Muscle layer of duodenum (tissue), 2 donors: ENCODE results near the gene VTI1A.

Experiments
- H3K27ac ChIP-seq: one replicate; pipeline ENCODE4 v1.7.0; 2013; ENCODE audit warnings: mild to moderate bottlenecking, low read length
- H3K27me3 ChIP-seq: one replicate; pipeline ENCODE4 v1.7.0; 2013; ENCODE audit warnings: low read depth, mild to moderate bottlenecking, control low read depth, low read length
- H3K36me3 ChIP-seq, 2 donors: one replicate each; pipeline ENCODE4 v1.7.0; 2013; ENCODE audit warnings: low read length in 2 of 2, control low read depth in 1 of 2, mild to moderate bottlenecking in 1 of 2; ENCODE audit not compliant: insufficient read depth in 2 of 2, control insufficient read depth in 1 of 2
- H3K4me1 ChIP-seq, 2 donors: one replicate each; pipeline ENCODE4 v1.7.0; 2013; ENCODE audit warnings: low read length in 2 of 2, mild to moderate bottlenecking in 2 of 2, control low read depth in 1 of 2, moderate library complexity in 1 of 2; ENCODE audit not compliant: insufficient read depth in 2 of 2, control insufficient read depth in 1 of 2
- H3K4me3 ChIP-seq, 2 donors: one replicate each; pipeline ENCODE4 v1.7.0; 2013; ENCODE audit warnings: low read length in 2 of 2, low read depth in 1 of 2, mild to moderate bottlenecking in 1 of 2
- H3K9me3 ChIP-seq, 2 donors: one replicate each; pipeline ENCODE4 v1.7.0; 2013; ENCODE audit warnings: low read length in 2 of 2, control low read depth in 1 of 2, mild to moderate bottlenecking in 1 of 2; ENCODE audit not compliant: control insufficient read depth in 1 of 2
- donor health status: healthy.

VTI1A gene

DNA sequence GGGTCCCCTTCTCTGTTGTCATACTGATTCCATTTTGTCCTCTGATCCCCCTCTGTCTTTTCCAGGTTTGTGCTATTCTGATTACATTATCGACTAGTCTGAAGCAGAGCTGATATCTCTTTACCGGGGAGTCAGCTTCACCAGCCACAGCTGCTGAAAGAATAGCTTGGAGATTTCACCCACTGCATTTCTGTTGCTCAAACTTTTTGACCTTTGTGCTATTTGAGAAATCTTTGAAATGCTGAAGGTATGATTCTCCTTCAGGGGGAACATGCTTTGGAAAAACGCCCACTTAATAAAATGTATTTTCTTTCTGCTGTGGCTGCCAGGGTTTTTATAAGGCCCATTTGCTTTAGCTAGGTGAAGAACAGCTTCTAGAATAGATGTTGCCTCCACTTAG is 305.3 kb downstream of the VTI1A start:
- Histone ChIP-seq H3K27me3 (no peaks in the 10 kb centered on the region), H3K36me3 (no peaks in the 10 kb centered on the region), H3K27ac (no peak overlapping the region), H3K9me3 (no peaks in the 10 kb centered on the region), H3K4me3 (no peak overlapping the region), H3K4me1 (no peaks in the 10 kb centered on the region)

DNA sequence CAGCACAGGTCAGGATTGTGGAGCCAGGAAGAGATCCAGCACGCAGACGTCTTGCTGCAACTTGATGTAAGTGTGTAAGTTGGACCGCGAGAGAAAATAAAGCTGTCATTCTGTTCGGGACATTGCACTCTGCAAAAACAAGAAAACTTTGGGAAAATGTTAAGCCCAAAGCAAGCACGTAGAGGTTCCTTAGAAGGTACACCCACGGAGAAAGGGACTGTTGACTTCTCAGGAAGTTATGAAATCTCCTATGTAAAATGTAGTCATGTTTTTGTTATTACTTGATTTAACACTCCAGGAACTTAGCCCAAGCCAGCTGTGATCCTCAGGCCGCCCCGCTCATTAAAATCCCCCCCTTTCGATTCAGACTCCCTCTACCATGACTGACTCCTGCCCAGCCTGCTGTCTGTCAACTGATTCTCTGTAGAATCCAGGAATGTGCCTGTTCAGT is 307.0 kb downstream of the VTI1A start:
- Histone ChIP-seq H3K27ac (no peak overlapping the region), H3K27me3 (no peaks in the 10 kb centered on the region), H3K4me3 (no peak overlapping the region), H3K36me3 (no peaks in the 10 kb centered on the region), H3K9me3 (no peaks in the 10 kb centered on the region), H3K4me1 (no peaks in the 10 kb centered on the region)

DNA sequence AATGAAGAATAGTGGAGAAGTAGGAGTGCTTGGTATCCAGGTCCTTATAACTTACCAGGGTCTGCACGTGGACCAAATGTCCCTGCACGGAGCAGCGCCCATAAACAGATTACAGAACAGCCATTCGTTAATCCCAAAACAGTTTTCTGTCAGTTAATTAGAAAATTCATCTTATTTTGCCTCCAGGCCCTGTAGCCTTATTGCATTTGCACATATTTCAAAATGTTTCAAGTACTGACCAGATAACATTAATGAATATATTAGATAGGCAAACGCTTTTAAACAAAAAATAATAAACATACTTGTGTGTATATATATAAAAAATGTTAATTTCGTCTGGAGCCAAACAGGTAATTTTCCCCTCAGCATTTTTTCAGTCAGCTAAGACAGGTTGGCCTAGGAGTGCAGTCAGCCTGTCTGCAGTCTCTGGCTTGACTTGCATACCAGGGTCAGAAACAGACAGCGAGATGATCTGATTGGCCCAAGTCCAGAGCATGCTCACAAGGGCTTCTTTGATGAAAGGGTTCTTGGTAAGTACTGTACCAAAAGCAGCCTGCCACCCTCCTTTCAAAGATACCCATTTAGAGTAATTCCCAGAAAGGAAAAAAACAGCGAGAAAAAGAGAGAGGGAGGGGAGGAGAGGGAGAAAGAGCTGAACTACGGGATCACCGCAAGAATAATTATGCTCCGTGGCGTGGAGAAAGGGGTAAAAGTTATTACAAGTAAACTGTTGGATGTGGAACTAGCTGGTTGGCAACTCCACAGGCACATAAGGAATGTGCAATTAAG is 308.6 kb downstream of the VTI1A start:
- Histone ChIP-seq H3K4me1 (no peaks in the 10 kb centered on the region), H3K36me3 (no peaks in the 10 kb centered on the region), H3K9me3 (no peaks in the 10 kb centered on the region), H3K27me3 (no peaks in the 10 kb centered on the region), H3K27ac (no peak overlapping the region), H3K4me3 (no peak overlapping the region)

GRCh38 chr10:112756235-112756527 is 309.2 kb downstream of the VTI1A start:
- Histone ChIP-seq H3K27ac (no peak overlapping the region), H3K36me3 (no peaks in the 10 kb centered on the region), H3K9me3 (no peaks in the 10 kb centered on the region), H3K4me1 (no peaks in the 10 kb centered on the region), H3K4me3 (no peak overlapping the region), H3K27me3 (no peaks in the 10 kb centered on the region)

DNA sequence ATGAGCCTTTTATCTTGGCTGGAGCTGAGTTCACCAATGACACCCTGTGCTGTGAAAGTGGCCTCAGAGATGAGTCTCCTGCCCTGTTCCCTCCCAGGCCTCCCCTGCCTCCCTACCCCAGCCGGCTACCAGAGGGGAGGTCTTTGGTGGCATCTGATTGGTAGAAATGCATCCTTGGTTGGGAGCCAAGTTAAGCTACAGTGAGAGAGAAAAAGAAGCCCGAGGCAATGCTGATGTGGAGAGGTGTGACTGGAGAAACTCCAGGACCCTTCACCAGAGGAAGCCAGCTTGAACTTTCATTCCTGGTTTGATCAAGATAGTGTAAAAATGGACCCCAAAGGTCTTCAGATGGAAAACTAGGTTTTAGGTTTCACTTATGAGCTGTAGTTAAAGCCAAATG is 311.9 kb downstream of the VTI1A start:
- Histone ChIP-seq H3K9me3 (no peaks in the 10 kb centered on the region), H3K27me3 (no peaks in the 10 kb centered on the region), H3K36me3 (no peaks in the 10 kb centered on the region), H3K27ac (no peak overlapping the region), H3K4me3 (no peak overlapping the region), H3K4me1 (no peaks in the 10 kb centered on the region)

DNA sequence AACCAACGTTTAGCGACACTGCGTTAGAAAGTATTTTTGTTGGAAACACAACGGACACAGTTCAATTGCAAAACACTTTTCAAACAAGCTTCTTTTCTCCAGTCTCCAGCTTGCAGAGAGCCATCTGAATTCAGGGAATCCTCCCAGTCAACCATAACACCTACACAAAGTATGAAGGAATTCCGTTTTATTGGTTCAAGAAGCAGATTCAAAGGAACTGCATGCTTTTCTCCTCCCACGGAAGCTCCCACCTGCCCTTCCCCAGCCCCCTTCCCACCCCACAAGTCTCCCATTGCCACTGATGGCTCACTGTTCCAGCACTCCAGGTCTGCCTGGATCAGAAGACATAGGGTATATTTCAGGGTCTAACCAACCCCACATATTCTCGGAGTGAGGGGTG is 312.5 kb downstream of the VTI1A start:
- Histone ChIP-seq H3K9me3 (no peaks in the 10 kb centered on the region), H3K4me3 (no peak overlapping the region), H3K36me3 (no peaks in the 10 kb centered on the region), H3K27me3 (no peaks in the 10 kb centered on the region), H3K4me1 (no peaks in the 10 kb centered on the region), H3K27ac (no peak overlapping the region)

GRCh38 chr10:112761256-112761655 is 314.2 kb downstream of the VTI1A start:
- Histone ChIP-seq H3K27me3 (no peaks in the 10 kb centered on the region), H3K36me3 (no peaks in the 10 kb centered on the region), H3K4me3 (no peak overlapping the region), H3K4me1 (no peaks in the 10 kb centered on the region), H3K27ac (no peak overlapping the region), H3K9me3 (no peaks in the 10 kb centered on the region)

GRCh38 chr10:112763916-112764520 is 317.0 kb downstream of the VTI1A start:
- no peak overlapping the region for H3K27ac ChIP-seq
- H3K9me3 ChIP-seq: no peaks in the 10 kb centered on the region
- H3K27me3 ChIP-seq: no peaks in the 10 kb centered on the region
- no peaks in the 10 kb centered on the region for H3K4me1 ChIP-seq
- H3K36me3 ChIP-seq: no peaks in the 10 kb centered on the region
- no peak overlapping the region for H3K4me3 ChIP-seq

- Histone ChIP-seq H3K36me3 (no peaks in the 10 kb centered on the region), H3K9me3 (no peaks in the 10 kb centered on the region), H3K27me3 (no peaks in the 10 kb centered on the region)
Observed at GRCh38 chr10:112765717-112766235, 318.8 kb downstream of the VTI1A start.

GRCh38 chr10:112766636-112767035 is 319.6 kb downstream of the VTI1A start:
- Histone ChIP-seq H3K27me3 (no peaks in the 10 kb centered on the region), H3K36me3 (no peaks in the 10 kb centered on the region), H3K4me3 (no peak overlapping the region), H3K27ac (no peak overlapping the region), H3K4me1 (no peaks in the 10 kb centered on the region), H3K9me3 (no peaks in the 10 kb centered on the region)

More at GRCh38 chr10:112765717-112766235, 318.8 kb downstream of the VTI1A start:
- Histone ChIP-seq H3K4me3 (no peak overlapping the region), H3K4me1 (no peaks in the 10 kb centered on the region), H3K27ac (no peak overlapping the region)

DNA sequence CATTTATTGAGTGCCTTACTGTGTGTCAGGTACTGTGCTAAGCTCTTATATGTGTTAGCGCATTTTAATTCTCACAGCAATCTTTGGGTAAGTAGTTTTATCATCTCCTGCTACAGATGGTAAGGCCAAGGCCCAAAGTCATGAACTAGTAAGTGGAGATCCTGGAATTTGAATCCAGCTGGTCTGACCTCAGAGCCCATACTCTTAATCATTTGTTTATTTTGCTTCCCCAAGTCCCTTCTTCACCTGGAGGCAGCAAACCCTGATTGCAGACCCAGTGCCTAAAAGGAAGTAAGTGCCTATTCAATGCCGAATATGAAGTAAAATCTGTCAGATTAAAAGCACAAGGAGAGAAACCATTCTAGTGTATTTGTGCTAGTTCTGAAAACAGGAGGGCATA is 320.1 kb downstream of the VTI1A start:
- H3K27ac ChIP-seq: no peak overlapping the region
- H3K36me3 ChIP-seq: no peaks in the 10 kb centered on the region
- H3K9me3 ChIP-seq: no peaks in the 10 kb centered on the region
- H3K4me3 ChIP-seq: no peak overlapping the region
- H3K27me3 ChIP-seq: no peaks in the 10 kb centered on the region
- no peaks in the 10 kb centered on the region for H3K4me1 ChIP-seq

- no peak overlapping the region for H3K27ac ChIP-seq
- no peaks in the 10 kb centered on the region for H3K27me3 ChIP-seq
- no peaks in the 10 kb centered on the region for H3K4me1 ChIP-seq
- H3K36me3 ChIP-seq: no peaks in the 10 kb centered on the region
- H3K4me3 ChIP-seq: no peak overlapping the region
- no peaks in the 10 kb centered on the region for H3K9me3 ChIP-seq
Observed at GRCh38 chr10:112768121-112768520, 321.1 kb downstream of the VTI1A start.
